Astrocyte (in vitro differentiated cells and primary cell): Measurements from ENCODE around the gene ZNF346. TPM values are rescaled to one million over a fixed set of nuclear protein-coding genes. Genes with fewer than 3 reads are reported as not detected.

ENCODE experiments used
- DNase-seq: peaks from one replicate; pipeline ENCODE4 v3.0.0-alpha.2; 2010; ENCODE audit warnings: low read depth
- FAIRE-seq: peaks from 2 replicates; lab custom pipeline; 2011; peaks lifted over from hg19 to GRCh38; lab: Jason Lieb, UNC
- H2AFZ ChIP-seq: 2 replicates; pipeline ENCODE4 v1.6.0; 2012; ENCODE audit warnings: low read depth, low read length, inconsistent platforms
- H3K27ac ChIP-seq: 2 replicates; pipeline ENCODE4 v1.5.1; 2011; ENCODE audit warnings: low read depth, low read length, inconsistent platforms
- H3K27me3 ChIP-seq: 2 replicates; pipeline ENCODE4 v1.6.0; 2011; ENCODE audit warnings: low read length, inconsistent platforms; ENCODE audit not compliant: insufficient read depth
- H3K36me3 ChIP-seq: 2 replicates; pipeline ENCODE4 v1.5.1; 2011; ENCODE audit warnings: low read length, inconsistent platforms; ENCODE audit not compliant: insufficient read depth
- H3K4me1 ChIP-seq: 2 replicates; pipeline ENCODE4 v1.5.1; 2011; ENCODE audit warnings: low read length, inconsistent platforms; ENCODE audit not compliant: insufficient read depth
- H3K4me2 ChIP-seq: 2 replicates; pipeline ENCODE4 v1.6.0; 2012; ENCODE audit warnings: low read length, inconsistent platforms
- H3K4me3 ChIP-seq: 2 replicates; pipeline ENCODE4 v1.5.1; 2011; ENCODE audit warnings: low read depth, mild to moderate bottlenecking, low read length, inconsistent platforms; ENCODE audit not compliant: insufficient read depth
- H3K79me2 ChIP-seq: 2 replicates; pipeline ENCODE4 v1.6.0; 2012; ENCODE audit warnings: mild to moderate bottlenecking, low read length, inconsistent platforms; ENCODE audit not compliant: insufficient read depth
- H3K9ac ChIP-seq: 2 replicates; pipeline ENCODE4 v1.6.0; 2012; ENCODE audit warnings: mild to moderate bottlenecking, low read length, inconsistent platforms
- H3K9me3 ChIP-seq: 2 replicates; pipeline ENCODE4 v1.5.1; 2012; ENCODE audit warnings: low read depth, mild to moderate bottlenecking, low read length, inconsistent platforms; ENCODE audit not compliant: insufficient read depth
- H4K20me1 ChIP-seq: 2 replicates; pipeline ENCODE4 v1.6.0; 2012; ENCODE audit warnings: low read length, inconsistent platforms; ENCODE audit not compliant: insufficient read depth
- H3K27ac Mint-ChIP-seq: one replicate; pipeline ENCODE4 v1.8.0; 2021; ENCODE audit warnings: mild to moderate bottlenecking, mixed read lengths; ENCODE audit not compliant: unreplicated experiment
- H3K27me3 Mint-ChIP-seq: one replicate; pipeline ENCODE4 v1.8.0; 2021; ENCODE audit warnings: low read depth, mixed read lengths; ENCODE audit not compliant: unreplicated experiment
- H3K36me3 Mint-ChIP-seq: one replicate; pipeline ENCODE4 v1.8.0; 2021; ENCODE audit warnings: low read depth, mixed read lengths; ENCODE audit not compliant: unreplicated experiment
- H3K4me1 Mint-ChIP-seq: one replicate; pipeline ENCODE4 v1.8.0; 2021; ENCODE audit warnings: low read depth, mixed read lengths; ENCODE audit not compliant: unreplicated experiment
- H3K4me3 Mint-ChIP-seq: one replicate; pipeline ENCODE4 v1.8.0; 2021; ENCODE audit warnings: mild to moderate bottlenecking, moderate library complexity, mixed read lengths; ENCODE audit not compliant: unreplicated experiment
- H3K9me3 Mint-ChIP-seq: one replicate; pipeline ENCODE4 v1.8.0; 2021; ENCODE audit warnings: mild to moderate bottlenecking, mixed read lengths; ENCODE audit not compliant: unreplicated experiment
- CTCF ChIP-seq: IDR thresholded peaks from 2 replicates; pipeline ENCODE4 v1.5.1; 2011; ENCODE audit warnings: low read depth, mild to moderate bottlenecking, inconsistent platforms, low read length, moderate library complexity; ENCODE audit not compliant: insufficient read depth
- EZH2 ChIP-seq: IDR thresholded peaks from 2 replicates; pipeline ENCODE4 v1.6.1; 2012; ENCODE audit warnings: mild to moderate bottlenecking, low read length, inconsistent platforms; ENCODE audit not compliant: insufficient read depth
- total RNA-seq: library from RNA; stranded (reverse); gene quantifications from 2 replicates; pipeline ENCODE4 v1.2.1, GENCODE V29; 2021

The ZNF346 gene
- total RNA-seq, 1 donor from 2014 or later = 13.8 TPM

GRCh38 chr5:177097016-177097985 is 74.8 kb downstream of the ZNF346 start:
- peaks cover 4% of the 10 kb centered on the region for H3K4me1 Mint-ChIP-seq
- H3K9ac ChIP-seq = no peak overlapping the region
- no peak overlapping the region for H3K4me3 ChIP-seq
- FAIRE-seq (no peak), DNase-seq (no peak)
- H3K9me3 Mint-ChIP-seq = no peaks in the 10 kb centered on the region
- H3K79me2 ChIP-seq = no peaks in the 10 kb centered on the region
- no peaks in the 10 kb centered on the region for H3K36me3 Mint-ChIP-seq
- no peaks in the 10 kb centered on the region for H3K36me3 ChIP-seq
- H3K27ac ChIP-seq = no peak overlapping the region
- no peak overlapping the region for H2AFZ ChIP-seq
- no peaks in the 10 kb centered on the region for H3K9me3 ChIP-seq
- no peaks in the 10 kb centered on the region for H3K4me1 ChIP-seq
- H3K4me2 ChIP-seq = no peak overlapping the region
- no peaks in the 10 kb centered on the region for H4K20me1 ChIP-seq
- no peak overlapping the region for H3K4me3 Mint-ChIP-seq
- peaks cover 6% of the 10 kb centered on the region for H3K27me3 Mint-ChIP-seq
- no peaks in the 10 kb centered on the region for H3K27me3 ChIP-seq
- TF ChIP-seq EZH2 (no peak), CTCF (no peak)
- H3K27ac Mint-ChIP-seq = no peak overlapping the region

GRCh38 chr5:177098120-177098469 is 75.6 kb downstream of the ZNF346 start:
- Histone ChIP-seq H3K9me3 (no peaks in the 10 kb centered on the region), H4K20me1 (no peaks in the 10 kb centered on the region), H3K27ac (no peak overlapping the region), H2AFZ (no peak overlapping the region), H3K4me1 (no peaks in the 10 kb centered on the region), H3K36me3 (no peaks in the 10 kb centered on the region), H3K4me3 (no peak overlapping the region), H3K79me2 (no peaks in the 10 kb centered on the region), H3K27me3 (no peaks in the 10 kb centered on the region), H3K9ac (no peak overlapping the region), H3K4me2 (no peak overlapping the region)
- Mint-ChIP-seq H3K27ac (no peak overlapping the region), H3K9me3 (no peaks in the 10 kb centered on the region), H3K27me3 (peaks cover 6% of the 10 kb centered on the region), H3K4me3 (no peak overlapping the region), H3K4me1 (peaks cover 4% of the 10 kb centered on the region), H3K36me3 (no peaks in the 10 kb centered on the region)
- no peak for DNase-seq
- FAIRE-seq = no peak
- TF ChIP-seq EZH2 (no peak), CTCF (no peak)
